SU-DHL-6 (cell line): ENCODE measurements around the gene AGAP1.

ENCODE experiments used
- EZH2phosphoT487 ChIP-seq: fragments of 200-600 bp; sonication (generic), shearing (Covaris generic); conservative IDR thresholded peaks from 2 replicates; pipeline ENCODE4 v1.6.1; 2018; ENCODE audit warnings: mild to moderate bottlenecking, antibody characterized with exemption, low read length, moderate library complexity, mixed read lengths
- TF ChIP-seq, protein P1 (sequence below): fragments of 200-600 bp; sonication (generic); IDR thresholded peaks from one replicate; pipeline ENCODE4 v1.5.1; 2017; ENCODE audit warnings: antibody characterized with exemption, mild to moderate bottlenecking, low read length, moderate library complexity; ENCODE audit not compliant: insufficient read depth, poor library complexity, severe bottlenecking

GRCh38 chr2:235706506-235706905 lies 212.7 kb downstream of the AGAP1 start:
- TF ChIP-seq, protein P1, sequence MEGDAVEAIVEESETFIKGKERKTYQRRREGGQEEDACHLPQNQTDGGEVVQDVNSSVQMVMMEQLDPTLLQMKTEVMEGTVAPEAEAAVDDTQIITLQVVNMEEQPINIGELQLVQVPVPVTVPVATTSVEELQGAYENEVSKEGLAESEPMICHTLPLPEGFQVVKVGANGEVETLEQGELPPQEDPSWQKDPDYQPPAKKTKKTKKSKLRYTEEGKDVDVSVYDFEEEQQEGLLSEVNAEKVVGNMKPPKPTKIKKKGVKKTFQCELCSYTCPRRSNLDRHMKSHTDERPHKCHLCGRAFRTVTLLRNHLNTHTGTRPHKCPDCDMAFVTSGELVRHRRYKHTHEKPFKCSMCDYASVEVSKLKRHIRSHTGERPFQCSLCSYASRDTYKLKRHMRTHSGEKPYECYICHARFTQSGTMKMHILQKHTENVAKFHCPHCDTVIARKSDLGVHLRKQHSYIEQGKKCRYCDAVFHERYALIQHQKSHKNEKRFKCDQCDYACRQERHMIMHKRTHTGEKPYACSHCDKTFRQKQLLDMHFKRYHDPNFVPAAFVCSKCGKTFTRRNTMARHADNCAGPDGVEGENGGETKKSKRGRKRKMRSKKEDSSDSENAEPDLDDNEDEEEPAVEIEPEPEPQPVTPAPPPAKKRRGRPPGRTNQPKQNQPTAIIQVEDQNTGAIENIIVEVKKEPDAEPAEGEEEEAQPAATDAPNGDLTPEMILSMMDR = no peak
- TF ChIP-seq EZH2phosphoT487 = no peak
